IMR-90 (cell line): ENCODE data around the gene SRI. TPM values are rescaled to one million over a fixed set of nuclear protein-coding genes. Genes with fewer than 3 reads are reported as not detected.

Experiments used
- ATAC-seq: fragments of 200-7000 bp; cut with Tn5 transposase; 2 replicates; pipeline ENCODE4 v1.9.1; 2020; ENCODE audit warnings: low read depth, mild to moderate bottlenecking, moderate library complexity
- BruUV-seq: library from RNA; stranded (reverse); fragments of 400-500 nt; replicated peaks from 2 replicates; lab custom pipeline; 2021; lab: Mats Ljungman, UMichigan
- CTCF ChIA-PET: fragments of 300-600 bp; formaldehyde crosslinking; extraction: SDS; loops from one replicate; lab custom pipeline; 2021; ENCODE audit warnings: antibody characterized with exemption; lab: Yijun Ruan, JAX
- POLR2A ChIA-PET: fragments of 300-600 bp; sonication (Branson Sonifier 250); formaldehyde crosslinking; loops from one replicate; lab custom pipeline; 2022; ENCODE audit warnings: antibody characterized with exemption; ENCODE audit not compliant: unreplicated experiment; lab: Charles Lee
- DNase-seq: peaks from one replicate; pipeline ENCODE4 v3.0.0; 2013
- H2AFZ ChIP-seq: replicated peaks from 2 replicates; pipeline ENCODE3; 2013; ENCODE audit warnings: low read length, mild to moderate bottlenecking; ENCODE audit not compliant: poor library complexity
- H2AK5ac ChIP-seq: 2 replicates; pipeline ENCODE4 v1.6.1; 2013; ENCODE audit warnings: low read depth, low read length, inconsistent platforms
- H2AK9ac ChIP-seq: replicated peaks from 2 replicates; pipeline ENCODE3; 2013; ENCODE audit warnings: mild to moderate bottlenecking, low read depth, low read length, moderate library complexity; ENCODE audit not compliant: poor library complexity
- H2BK120ac ChIP-seq: 2 replicates; pipeline ENCODE4 v1.6.1; 2013; ENCODE audit warnings: low read depth, low read length, inconsistent platforms
- H2BK15ac ChIP-seq: 3 replicates; pipeline ENCODE4 v1.6.1; 2013; ENCODE audit warnings: low read depth, low read length, inconsistent platforms
- H2BK20ac ChIP-seq: 2 replicates; pipeline ENCODE4 v1.6.1; 2013; ENCODE audit warnings: low read depth, mild to moderate bottlenecking, inconsistent platforms, low read length, moderate library complexity
- H2BK5ac ChIP-seq: 2 replicates; pipeline ENCODE4 v1.6.1; 2013; ENCODE audit warnings: mild to moderate bottlenecking, low read depth, low read length, inconsistent platforms; ENCODE audit not compliant: poor library complexity, severe bottlenecking
- H3K14ac ChIP-seq: replicated peaks from 2 replicates; pipeline ENCODE4 v1.6.1; 2013; ENCODE audit warnings: low read depth, low read length, inconsistent platforms
- H3K18ac ChIP-seq: 2 replicates; pipeline ENCODE4 v1.6.1; 2013; ENCODE audit warnings: low read depth, low read length, control low read depth
- H3K23ac ChIP-seq: 2 replicates; pipeline ENCODE4 v1.6.1; 2013; ENCODE audit warnings: low read depth, low read length, inconsistent platforms
- H3K27ac ChIP-seq: 2 replicates; pipeline ENCODE4 v1.5.1; 2013; ENCODE audit warnings: mild to moderate bottlenecking, control low read depth, low read length; ENCODE audit not compliant: insufficient read depth
- H3K27me3 ChIP-seq: 2 replicates; pipeline ENCODE4 v1.6.1; 2013; ENCODE audit warnings: low read length; ENCODE audit not compliant: control insufficient read depth, insufficient read depth
- H3K36me3 ChIP-seq: 2 replicates; pipeline ENCODE4 v1.6.1; 2013; ENCODE audit warnings: low read length, mixed read lengths; ENCODE audit not compliant: control insufficient read depth, insufficient read depth
- H3K4ac ChIP-seq: 2 replicates; pipeline ENCODE4 v1.6.1; 2013; ENCODE audit warnings: low read depth, low read length, inconsistent platforms
- H3K4me1 ChIP-seq: 2 replicates; pipeline ENCODE4 v1.6.1; 2013; ENCODE audit warnings: low read length, mixed read lengths; ENCODE audit not compliant: control insufficient read depth, insufficient read depth
- H3K4me2 ChIP-seq: 2 replicates; pipeline ENCODE4 v1.6.1; 2013; ENCODE audit warnings: low read depth, mild to moderate bottlenecking, control low read depth, low read length, moderate library complexity
- H3K4me3 ChIP-seq: 2 replicates; pipeline ENCODE4 v1.5.1; 2013; ENCODE audit warnings: low read depth, mild to moderate bottlenecking, control low read depth, low read length, moderate library complexity; ENCODE audit not compliant: insufficient read depth
- H3K56ac ChIP-seq: 2 replicates; pipeline ENCODE4 v1.6.1; 2013; ENCODE audit warnings: low read length, inconsistent platforms; ENCODE audit not compliant: insufficient read depth; ENCODE audit errors: extremely low read depth
- H3K79me1 ChIP-seq, 2 experiments: 2 replicates each; pipeline ENCODE4 v1.6.1; 2013; ENCODE audit warnings: low read length in 2 of 2, inconsistent platforms in 1 of 2, low read depth in 1 of 2
- H3K9ac ChIP-seq: 2 replicates; pipeline ENCODE4 v1.6.1; 2013; ENCODE audit warnings: low read depth, low read length, control low read depth
- H3K9me1 ChIP-seq: 2 replicates; pipeline ENCODE4 v1.6.1; 2013; ENCODE audit warnings: low read length, inconsistent platforms; ENCODE audit not compliant: insufficient read depth
- H3K9me3 ChIP-seq: 2 replicates; pipeline ENCODE4 v1.6.1; 2013; ENCODE audit warnings: low read length; ENCODE audit not compliant: control insufficient read depth, insufficient read depth
- H4K20me1 ChIP-seq: 2 replicates; pipeline ENCODE4 v1.6.1; 2013; ENCODE audit warnings: low read length, inconsistent platforms; ENCODE audit not compliant: insufficient read depth
- H4K5ac ChIP-seq: 2 replicates; pipeline ENCODE4 v1.6.1; 2013; ENCODE audit warnings: mild to moderate bottlenecking, low read depth, low read length, control low read depth
- H4K8ac ChIP-seq, 2 experiments: 2 replicates each; pipeline ENCODE4 v1.6.1; 2013; ENCODE audit warnings: low read depth in 2 of 2, low read length in 2 of 2, control low read depth in 1 of 2, inconsistent platforms in 1 of 2
- H4K91ac ChIP-seq: 2 replicates; pipeline ENCODE4 v1.6.1; 2013; ENCODE audit warnings: low read depth, low read length, inconsistent platforms; ENCODE audit not compliant: insufficient read depth
- BHLHE40 ChIP-seq: fragments of 150-350 bp; IDR thresholded peaks from 2 replicates; pipeline ENCODE4 v1.6.1; 2016; ENCODE audit warnings: mild to moderate bottlenecking, low read depth, low read length
- CEBPB ChIP-seq: IDR thresholded peaks from 2 replicates; pipeline ENCODE4 v1.6.1; 2012; ENCODE audit warnings: low read depth, low read length, improper control_type of control experiment
- CHD1 ChIP-seq: IDR thresholded peaks from 2 replicates; pipeline ENCODE4 v1.6.1; 2012; ENCODE audit warnings: low read depth, low read length, improper control_type of control experiment
- CTCF ChIP-seq: conservative IDR thresholded peaks from 2 replicates; pipeline ENCODE4 v1.5.1; 2012; ENCODE audit warnings: mild to moderate bottlenecking, low read depth, low read length, improper control_type of control experiment
- ELK1 ChIP-seq: fragments of 150-350 bp; IDR thresholded peaks from 2 replicates; pipeline ENCODE4 v1.6.1; 2016; ENCODE audit warnings: low read depth, mild to moderate bottlenecking, low read length, moderate library complexity, borderline replicate concordance
- FOS ChIP-seq: fragments of 150-350 bp; IDR thresholded peaks from 2 replicates; pipeline ENCODE4 v1.6.1; 2016; ENCODE audit warnings: low read depth, low read length
- MAFK ChIP-seq: IDR thresholded peaks from 2 replicates; pipeline ENCODE4 v1.6.1; 2012; ENCODE audit warnings: low read depth, low read length, improper control_type of control experiment
- MAZ ChIP-seq: IDR thresholded peaks from 2 replicates; pipeline ENCODE4 v1.6.1; 2012; ENCODE audit warnings: low read depth, mild to moderate bottlenecking, low read length, improper control_type of control experiment, moderate library complexity, borderline replicate concordance
- MXI1 ChIP-seq: IDR thresholded peaks from 2 replicates; pipeline ENCODE4 v1.6.1; 2012; ENCODE audit warnings: low read depth, mild to moderate bottlenecking, low read length, moderate library complexity, borderline replicate concordance
- NFE2L2 ChIP-seq: fragments of 150-350 bp; IDR thresholded peaks from 2 replicates; pipeline ENCODE4 v1.6.1; 2016; ENCODE audit warnings: low read depth, mild to moderate bottlenecking, low read length
- POLR2A ChIP-seq: IDR thresholded peaks from 2 replicates; pipeline ENCODE4 v1.6.1; 2012; ENCODE audit warnings: mild to moderate bottlenecking, low read depth, low read length
- RAD21 ChIP-seq: IDR thresholded peaks from 2 replicates; pipeline ENCODE4 v1.6.1; 2012; ENCODE audit warnings: low read length, improper control_type of control experiment
- RCOR1 ChIP-seq: IDR thresholded peaks from 2 replicates; pipeline ENCODE4 v1.6.1; 2012; ENCODE audit warnings: mild to moderate bottlenecking, low read length, improper control_type of control experiment; ENCODE audit not compliant: insufficient replicate concordance
- RFX5 ChIP-seq: IDR thresholded peaks from 2 replicates; pipeline ENCODE4 v1.8.0; 2012; ENCODE audit warnings: low read depth, mild to moderate bottlenecking, low read length, moderate library complexity
- SMC3 ChIP-seq: fragments of 150-350 bp; IDR thresholded peaks from 2 replicates; pipeline ENCODE4 v1.6.1; 2016; ENCODE audit warnings: low read depth, mild to moderate bottlenecking, antibody characterized with exemption, low read length, moderate library complexity
- USF2 ChIP-seq: fragments of 150-350 bp; IDR thresholded peaks from 2 replicates; pipeline ENCODE4 v1.6.1; 2017; ENCODE audit warnings: mild to moderate bottlenecking, antibody characterized with exemption, low read length, low read depth
- WGBS, 2 experiments: methylation state at CpG; one replicate each; pipeline versions ENCODE4 v1.1.5 to v1.1.7; 2013; ENCODE audit warnings: missing lambda C conversion rate in 2 of 2; ENCODE audit not compliant: insufficient read length in 1 of 2; ENCODE audit errors: extremely low coverage in 2 of 2; 5-methylcytosine and 5-hydroxymethylcytosine counted together
- dilution Hi-C: fragments of 300-500 bp; cut with HindIII; formaldehyde crosslinking; loops from one replicate; pipeline ENCODE4 v1.14.3; 2018; ENCODE audit warnings: low sequenced_read_pairs; ENCODE audit not compliant: unreplicated experiment
- in situ Hi-C: fragments of 300-500 bp; cut with MboI; formaldehyde crosslinking; loops from 3 replicates; pipeline ENCODE4 v1.14.3; 2019; ENCODE audit warnings: low sequenced_read_pairs, inconsistent platforms, mixed read lengths
- intact Hi-C: fragments of 100-400 bp; cut with micrococcal nuclease; formaldehyde crosslinking; loops from 2 replicates; pipeline ENCODE4 v1.10.0; 2022
- polyA plus RNA-seq, 3 experiments: library from polyadenylated mRNA; depleted of rRNA; stranded (reverse); fragments of >200 nt; gene quantifications; 2 replicates each; pipeline ENCODE4 v1.2.3, GENCODE V29; 2012; ENCODE audit warnings: low replicate concordance in 1 of 3
- total RNA-seq: library from RNA; depleted of rRNA; stranded (reverse); fragments of >200 nt; gene quantifications from 2 replicates; pipeline ENCODE4 v1.2.3, GENCODE V29; 2012

Gene SRI
- total and polyA plus RNA-seq, 2 of the 4 experiments (the other 2 are of a cell fraction), result 83.3 to 115 TPM

GRCh38 chr7:88155756-88156155 is 64.1 kb downstream of the SRI start:
- no peak overlapping the region for H2AK9ac ChIP-seq
- no peak overlapping the region for H3K4me2 ChIP-seq
- in situ Hi-C loops, result no loop called here
- H4K5ac ChIP-seq, result no peak overlapping the region
- no peak overlapping the region for H3K18ac ChIP-seq
- intact Hi-C loops, result loop anchor here (10.0 kb wide), 1 partner anchor 61 kb away; no protein-coding TSS in a partner anchor
- H2BK5ac ChIP-seq, result no peak overlapping the region
- H3K27me3 ChIP-seq, result no peaks in the 10 kb centered on the region
- no peak overlapping the region for H4K91ac ChIP-seq
- no TSS peak for BruUV-seq
- H3K4me1 ChIP-seq, result no peaks in the 10 kb centered on the region
- H3K36me3 ChIP-seq, result no peaks in the 10 kb centered on the region
- no peaks in the 10 kb centered on the region for H3K9me3 ChIP-seq
- no peaks in the 10 kb centered on the region for H3K9me1 ChIP-seq
- ChIA-PET POLR2A (no interaction called here), CTCF (no interaction called here)
- H3K79me1 ChIP-seq, result no peaks in the 10 kb centered on the region
- no peak for TF ChIP-seq CEBPB
- no peak for TF ChIP-seq FOS
- TF ChIP-seq RFX5, result no peak
- TF ChIP-seq POLR2A, result no peak
- TF ChIP-seq CTCF, result no peak
- TF ChIP-seq BHLHE40, result no peak
- TF ChIP-seq NFE2L2, result no peak
- no peak for TF ChIP-seq USF2
- no peak for TF ChIP-seq MAFK
- TF ChIP-seq MAZ, result no peak
- no peak for TF ChIP-seq MXI1
- TF ChIP-seq SMC3, result no peak
- no peak for TF ChIP-seq RAD21
- no peak for TF ChIP-seq ELK1
- no peak for TF ChIP-seq CHD1
- no peak for TF ChIP-seq RCOR1
- no peak overlapping the region for H3K14ac ChIP-seq
- no peak overlapping the region for H2BK120ac ChIP-seq
- no peaks in the 10 kb centered on the region for H4K20me1 ChIP-seq
- H2BK20ac ChIP-seq, result no peak overlapping the region
- ATAC-seq (no peak), DNase-seq (no peak)
- no peak overlapping the region for H3K9ac ChIP-seq
- WGBS, 2 experiments, result no CpG with 5 or more reads among the region's 4 CpGs
- no peak overlapping the region for H3K23ac ChIP-seq
- no peak overlapping the region for H2AFZ ChIP-seq
- no peak overlapping the region for H3K4ac ChIP-seq
- no peak overlapping the region for H3K27ac ChIP-seq
- dilution Hi-C loops, result no loop called here
- no peak overlapping the region for H2AK5ac ChIP-seq
- H4K8ac ChIP-seq, result no peak overlapping the region
- H2BK15ac ChIP-seq, result no peak overlapping the region
- no peak overlapping the region for H3K4me3 ChIP-seq
- H3K56ac ChIP-seq, result no peak overlapping the region
